ENCODE data around the gene ATP6V0C.
"Not testable (repeated sequence)": the region's sequence is repeated elsewhere in the genome, so short reads cannot be mapped to it uniquely, and the experiment has no call there.

DNA sequence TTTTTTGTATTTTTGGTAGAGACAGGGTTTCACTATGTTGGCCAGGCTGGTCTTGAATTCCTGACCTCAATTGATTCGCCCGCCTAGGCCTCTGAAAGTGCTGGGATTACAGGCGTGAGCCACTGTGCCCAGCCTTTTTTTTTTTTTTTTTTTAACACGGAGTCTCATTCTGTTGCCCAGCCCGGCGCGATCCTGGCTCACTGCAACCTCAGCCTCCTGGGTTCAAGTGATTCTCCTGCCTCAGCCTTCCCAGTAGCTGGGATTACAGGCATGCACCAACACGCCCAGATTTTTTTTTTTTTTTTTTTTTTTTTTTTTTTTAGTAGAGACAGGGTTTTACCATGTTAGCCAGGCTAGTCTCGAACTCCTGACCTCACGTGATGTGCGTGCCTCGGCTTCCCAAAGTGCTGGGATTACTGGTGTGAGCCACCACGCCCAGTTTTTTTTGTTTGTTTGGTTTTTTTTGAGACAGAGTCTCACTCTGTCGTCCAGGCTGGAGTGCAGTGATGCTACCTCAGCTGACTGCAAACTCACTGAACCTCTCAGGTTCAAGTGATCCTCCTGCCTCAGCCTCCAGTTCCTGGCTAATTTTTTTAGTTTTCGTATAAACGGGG, 19.5 kb downstream of the ATP6V0C start:
- TF ChIP-seq, protein P1, sequence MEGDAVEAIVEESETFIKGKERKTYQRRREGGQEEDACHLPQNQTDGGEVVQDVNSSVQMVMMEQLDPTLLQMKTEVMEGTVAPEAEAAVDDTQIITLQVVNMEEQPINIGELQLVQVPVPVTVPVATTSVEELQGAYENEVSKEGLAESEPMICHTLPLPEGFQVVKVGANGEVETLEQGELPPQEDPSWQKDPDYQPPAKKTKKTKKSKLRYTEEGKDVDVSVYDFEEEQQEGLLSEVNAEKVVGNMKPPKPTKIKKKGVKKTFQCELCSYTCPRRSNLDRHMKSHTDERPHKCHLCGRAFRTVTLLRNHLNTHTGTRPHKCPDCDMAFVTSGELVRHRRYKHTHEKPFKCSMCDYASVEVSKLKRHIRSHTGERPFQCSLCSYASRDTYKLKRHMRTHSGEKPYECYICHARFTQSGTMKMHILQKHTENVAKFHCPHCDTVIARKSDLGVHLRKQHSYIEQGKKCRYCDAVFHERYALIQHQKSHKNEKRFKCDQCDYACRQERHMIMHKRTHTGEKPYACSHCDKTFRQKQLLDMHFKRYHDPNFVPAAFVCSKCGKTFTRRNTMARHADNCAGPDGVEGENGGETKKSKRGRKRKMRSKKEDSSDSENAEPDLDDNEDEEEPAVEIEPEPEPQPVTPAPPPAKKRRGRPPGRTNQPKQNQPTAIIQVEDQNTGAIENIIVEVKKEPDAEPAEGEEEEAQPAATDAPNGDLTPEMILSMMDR (IDR thresholded peaks at IDR 0.05 in 4 of 5, conservative IDR thresholded peaks at IDR 0.05 in 1 of 5) = not testable (repeated sequence)
- not testable (repeated sequence) for TF ChIP-seq POLR2A (IDR thresholded peaks at IDR 0.05)

Data from gastrocnemius medialis (tissue), 4 donors.